Measurements from ENCODE around the gene ZMIZ1.

GRCh38 chr10:79355420-79356017 lies 286.8 kb downstream of the ZMIZ1 start:
- TF ChIP-seq CTCF (IDR thresholded peaks at IDR 0.05) (no peak), ZFX (IDR thresholded peaks at IDR 0.05; ENCODE audit: borderline replicate concordance) (no peak)
